OCI-LY7 (cell line): ENCODE results near the gene ORM2.

Experiments
- EZH2phosphoT487 ChIP-seq: fragments of 200-600 bp; sonication (generic); IDR thresholded peaks from 2 replicates; pipeline ENCODE4 v1.6.1; 2018; ENCODE audit warnings: low read depth, borderline replicate concordance, mild to moderate bottlenecking, mixed run types, antibody characterized with exemption, low read length, moderate library complexity, mixed read lengths
- TF ChIP-seq, protein P1 (sequence below): fragments of 200-600 bp; sonication (generic); conservative IDR thresholded peaks from 2 replicates; pipeline ENCODE4 v1.5.1; 2014; ENCODE audit warnings: mild to moderate bottlenecking, antibody characterized with exemption, low read length, moderate library complexity, mixed read lengths

DNA sequence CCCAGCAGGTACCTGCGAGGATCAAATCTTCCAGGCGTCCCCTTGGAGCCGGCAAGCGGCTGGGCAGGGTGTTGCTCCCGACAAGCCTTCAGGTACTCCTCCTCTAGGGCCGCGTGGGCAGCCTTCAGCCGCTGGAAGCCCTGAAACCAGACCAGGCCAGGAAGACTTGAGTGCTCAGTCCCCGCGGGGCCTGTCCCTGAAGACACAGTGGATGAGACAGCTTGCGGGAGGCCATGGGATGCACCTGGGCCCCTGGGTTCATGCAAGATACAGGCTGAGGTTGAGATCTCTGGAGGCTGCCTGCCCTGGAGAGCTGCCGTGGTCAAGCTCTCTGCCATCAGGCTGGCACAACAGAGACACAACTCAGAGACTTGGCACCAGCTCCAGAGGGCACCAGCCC is 32.7 kb downstream of the ORM2 start:
- no peak for TF ChIP-seq EZH2phosphoT487
- TF ChIP-seq, protein P1, sequence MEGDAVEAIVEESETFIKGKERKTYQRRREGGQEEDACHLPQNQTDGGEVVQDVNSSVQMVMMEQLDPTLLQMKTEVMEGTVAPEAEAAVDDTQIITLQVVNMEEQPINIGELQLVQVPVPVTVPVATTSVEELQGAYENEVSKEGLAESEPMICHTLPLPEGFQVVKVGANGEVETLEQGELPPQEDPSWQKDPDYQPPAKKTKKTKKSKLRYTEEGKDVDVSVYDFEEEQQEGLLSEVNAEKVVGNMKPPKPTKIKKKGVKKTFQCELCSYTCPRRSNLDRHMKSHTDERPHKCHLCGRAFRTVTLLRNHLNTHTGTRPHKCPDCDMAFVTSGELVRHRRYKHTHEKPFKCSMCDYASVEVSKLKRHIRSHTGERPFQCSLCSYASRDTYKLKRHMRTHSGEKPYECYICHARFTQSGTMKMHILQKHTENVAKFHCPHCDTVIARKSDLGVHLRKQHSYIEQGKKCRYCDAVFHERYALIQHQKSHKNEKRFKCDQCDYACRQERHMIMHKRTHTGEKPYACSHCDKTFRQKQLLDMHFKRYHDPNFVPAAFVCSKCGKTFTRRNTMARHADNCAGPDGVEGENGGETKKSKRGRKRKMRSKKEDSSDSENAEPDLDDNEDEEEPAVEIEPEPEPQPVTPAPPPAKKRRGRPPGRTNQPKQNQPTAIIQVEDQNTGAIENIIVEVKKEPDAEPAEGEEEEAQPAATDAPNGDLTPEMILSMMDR = no peak
